Neuron (in vitro differentiated cells): ENCODE results near the gene AGPAT4.

ENCODE experiments used
- H2AFZ ChIP-seq: one replicate; pipeline ENCODE4 v1.6.1; 2013; ENCODE audit warnings: low read depth, mild to moderate bottlenecking, inconsistent platforms, low read length, moderate library complexity
- H3K27me3 ChIP-seq: one replicate; pipeline ENCODE4 v1.6.1; 2013; ENCODE audit warnings: low read length; ENCODE audit not compliant: insufficient read depth
- H3K36me3 ChIP-seq: one replicate; pipeline ENCODE4 v1.6.1; 2013; ENCODE audit warnings: low read length; ENCODE audit not compliant: insufficient read depth
- H3K4me1 ChIP-seq: one replicate; pipeline ENCODE4 v1.6.1; 2013; ENCODE audit warnings: low read length; ENCODE audit not compliant: insufficient read depth
- H3K4me3 ChIP-seq: 2 replicates; pipeline ENCODE4 v1.5.1; 2013; ENCODE audit warnings: mild to moderate bottlenecking, low read length, moderate library complexity
- H3K9me3 ChIP-seq: one replicate; pipeline ENCODE4 v1.6.1; 2013; ENCODE audit warnings: low read length

Gene AGPAT4

DNA sequence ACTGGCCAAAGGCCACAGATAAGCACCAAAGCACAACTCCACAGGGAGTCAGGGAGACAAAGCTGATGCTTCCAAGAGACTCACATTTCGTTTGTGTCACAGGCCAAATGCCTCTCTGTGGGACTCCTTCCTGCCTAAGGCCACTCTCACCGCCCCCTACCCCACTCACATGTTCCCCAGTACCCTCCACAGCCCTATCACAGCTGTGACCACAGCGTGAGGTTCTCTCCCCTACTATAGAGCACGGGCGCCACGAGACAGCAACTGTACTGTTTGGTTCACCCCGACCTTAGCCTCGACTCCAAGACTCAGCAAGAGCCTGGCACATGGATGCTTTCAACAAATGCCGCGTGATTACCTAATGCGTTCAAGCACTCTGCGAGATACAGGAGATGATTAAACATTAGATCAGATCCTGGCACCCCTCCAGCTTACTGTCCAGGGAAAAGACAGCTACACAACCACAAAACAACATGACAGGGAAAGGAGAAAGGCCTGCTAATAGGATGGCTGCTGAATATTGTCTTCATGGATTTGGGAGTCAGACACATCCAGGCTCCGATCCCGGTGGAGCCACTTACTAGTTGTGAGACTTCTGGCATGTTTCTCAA is 105.5 kb downstream of the AGPAT4 start:
- Histone ChIP-seq H3K4me3 (no peak overlapping the region), H3K36me3 (peaks cover 31% of the 10 kb centered on the region), H3K9me3 (peaks cover 5% of the 10 kb centered on the region), H3K27me3 (no peaks in the 10 kb centered on the region), H2AFZ (no peak overlapping the region), H3K4me1 (peaks cover 6% of the 10 kb centered on the region)

DNA sequence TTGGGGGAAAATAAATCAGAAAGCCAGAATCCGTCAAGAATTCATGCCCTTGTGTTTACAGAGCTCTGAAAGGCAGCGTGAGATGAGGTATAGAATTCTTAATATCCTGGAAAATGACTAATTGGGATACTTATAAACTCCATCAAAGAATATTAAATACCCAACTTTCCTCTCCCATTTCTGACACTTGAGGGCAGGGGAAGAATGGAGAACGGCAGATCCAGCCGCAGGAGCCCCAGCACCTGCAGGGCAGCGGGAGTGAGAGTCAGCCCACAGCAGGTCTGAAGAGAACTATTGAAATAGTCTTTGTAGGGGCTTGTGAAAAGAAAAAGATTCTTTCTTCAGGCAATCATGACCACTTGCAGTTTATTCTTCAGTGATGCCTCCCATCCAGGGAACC is 107.2 kb downstream of the AGPAT4 start:
- Histone ChIP-seq H3K9me3 (peaks cover 4% of the 10 kb centered on the region), H3K27me3 (no peaks in the 10 kb centered on the region), H3K4me3 (no peak overlapping the region), H3K36me3 (peaks cover 47% of the 10 kb centered on the region), H2AFZ (no peak overlapping the region), H3K4me1 (peaks cover 6% of the 10 kb centered on the region)

GRCh38 chr6:161166176-161166575 is 107.7 kb downstream of the AGPAT4 start:
- no peaks in the 10 kb centered on the region for H3K27me3 ChIP-seq
- peaks cover 52% of the 10 kb centered on the region for H3K36me3 ChIP-seq

DNA sequence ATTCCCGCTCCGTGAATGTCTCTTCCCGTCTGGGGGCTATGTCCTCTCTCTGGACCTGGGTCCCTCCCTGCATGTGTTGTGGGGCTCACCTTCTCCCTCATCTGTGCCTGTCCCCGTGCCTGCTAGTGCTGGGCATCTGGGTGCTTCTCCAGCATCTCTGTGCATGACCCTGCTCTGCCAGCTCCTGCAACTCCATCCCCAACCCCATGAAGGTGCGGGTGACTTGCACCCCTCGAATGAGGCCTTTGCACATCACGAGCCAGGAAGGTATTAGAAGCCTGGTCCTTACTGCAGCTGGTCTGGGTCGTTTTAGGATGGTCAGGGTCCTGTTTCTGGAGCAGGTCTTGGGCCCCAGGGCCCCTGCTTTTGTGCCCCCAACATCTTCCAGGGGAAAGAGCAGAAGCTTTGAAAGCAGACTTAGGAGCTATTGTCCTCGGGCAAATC is 109.7 kb downstream of the AGPAT4 start:
- Histone ChIP-seq H3K9me3 (peaks cover 11% of the 10 kb centered on the region), H2AFZ (no peak overlapping the region), H3K36me3 (peaks cover 64% of the 10 kb centered on the region), H3K27me3 (no peaks in the 10 kb centered on the region), H3K4me1 (peaks cover 4% of the 10 kb centered on the region), H3K4me3 (no peak overlapping the region)

More at GRCh38 chr6:161166176-161166575, 107.7 kb downstream of the AGPAT4 start:
- no peak overlapping the region for H3K4me3 ChIP-seq
- peaks cover 8% of the 10 kb centered on the region for H3K9me3 ChIP-seq
- no peak overlapping the region for H2AFZ ChIP-seq
- peaks cover 6% of the 10 kb centered on the region for H3K4me1 ChIP-seq

DNA sequence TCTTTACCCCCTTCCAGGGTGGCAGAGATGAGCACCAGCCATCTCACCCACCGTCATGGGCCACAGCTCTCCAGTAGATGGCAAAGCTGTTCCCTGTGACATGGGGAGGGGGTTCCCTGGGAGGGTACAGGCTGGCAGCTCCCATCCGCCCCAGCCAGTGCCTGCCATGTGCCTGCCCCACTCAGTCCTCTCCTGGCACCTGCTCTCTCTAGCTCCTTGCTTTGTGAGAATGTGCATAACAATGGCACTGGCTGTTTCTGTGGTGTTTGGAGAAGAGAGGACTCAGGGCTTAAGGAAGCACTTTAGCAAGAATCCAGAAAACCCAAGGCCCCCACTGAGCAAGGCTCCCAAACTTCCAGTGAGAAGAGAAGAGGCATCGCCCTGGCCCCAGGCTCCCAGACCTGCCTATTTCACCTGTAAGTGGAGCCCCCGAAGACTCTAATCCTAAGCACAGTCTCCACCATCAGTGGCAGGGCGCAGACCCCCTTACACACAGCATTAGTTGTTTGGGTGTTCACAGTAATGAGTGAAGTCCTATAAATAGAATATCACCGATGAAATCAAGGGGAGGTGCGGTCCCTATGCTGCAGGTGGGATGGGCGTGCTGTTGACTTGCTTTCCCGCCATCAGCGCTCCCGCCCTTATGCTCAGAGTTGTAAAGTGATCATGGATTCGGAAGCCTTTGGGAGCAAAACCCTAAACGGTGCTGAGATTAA is 110.2 kb downstream of the AGPAT4 start:
- H3K27me3 ChIP-seq, result no peaks in the 10 kb centered on the region
- no peak overlapping the region for H3K4me3 ChIP-seq
- H3K36me3 ChIP-seq, result peaks cover 69% of the 10 kb centered on the region
- H3K4me1 ChIP-seq, result peaks cover under 1% of the 10 kb centered on the region
- H3K9me3 ChIP-seq, result peaks cover 11% of the 10 kb centered on the region
- H2AFZ ChIP-seq, result no peak overlapping the region

GRCh38 chr6:161162722-161163121 is 111.1 kb downstream of the AGPAT4 start:
- H3K4me3 ChIP-seq, result no peak overlapping the region
- peaks cover 11% of the 10 kb centered on the region for H3K9me3 ChIP-seq
- H3K4me1 ChIP-seq, result no peaks in the 10 kb centered on the region
- H3K27me3 ChIP-seq, result no peaks in the 10 kb centered on the region
- peaks cover 78% of the 10 kb centered on the region for H3K36me3 ChIP-seq
- H2AFZ ChIP-seq, result no peak overlapping the region

GRCh38 chr6:161161889-161162624 is 111.8 kb downstream of the AGPAT4 start:
- Histone ChIP-seq H3K4me3 (no peak overlapping the region), H2AFZ (no peak overlapping the region), H3K9me3 (peaks cover 10% of the 10 kb centered on the region), H3K36me3 (peaks cover 80% of the 10 kb centered on the region), H3K27me3 (no peaks in the 10 kb centered on the region), H3K4me1 (no peaks in the 10 kb centered on the region)

- Histone ChIP-seq H3K36me3 (peaks cover 77% of the 10 kb centered on the region), H3K4me3 (no peak overlapping the region), H3K27me3 (no peaks in the 10 kb centered on the region), H2AFZ (no peak overlapping the region), H3K4me1 (no peaks in the 10 kb centered on the region), H3K9me3 (peaks cover 10% of the 10 kb centered on the region)
Measured at GRCh38 chr6:161161121-161161520, 112.7 kb downstream of the AGPAT4 start.

DNA sequence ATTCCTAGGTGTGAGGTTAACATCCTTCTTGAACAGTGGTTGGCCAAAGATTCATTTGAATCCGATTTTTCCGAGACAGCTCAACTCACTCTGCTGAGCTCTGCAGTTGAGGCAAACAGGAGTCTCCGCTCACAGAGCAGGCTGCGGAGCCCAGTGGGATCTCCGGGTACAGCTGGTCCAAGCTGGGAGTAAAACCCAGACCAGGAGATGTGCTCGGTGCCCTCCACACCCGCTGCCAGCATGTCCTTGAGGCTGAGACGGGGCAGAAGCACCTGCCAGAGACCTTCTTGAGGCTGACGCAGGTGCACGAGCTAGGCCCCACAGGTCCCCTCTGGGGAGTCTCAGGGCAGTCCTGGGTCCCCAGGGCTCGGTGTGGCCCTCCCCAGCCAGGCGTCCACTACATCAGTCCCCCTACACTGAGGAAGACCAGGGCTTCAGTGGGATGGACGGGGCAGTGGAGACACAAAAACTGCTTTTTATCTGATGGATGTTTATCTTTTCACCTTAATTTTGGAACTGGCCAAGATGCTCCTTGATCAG is 119.0 kb downstream of the AGPAT4 start:
- Histone ChIP-seq H3K9me3 (no peaks in the 10 kb centered on the region), H3K4me3 (no peak overlapping the region), H3K4me1 (no peaks in the 10 kb centered on the region), H2AFZ (no peak overlapping the region), H3K36me3 (peaks cover 71% of the 10 kb centered on the region), H3K27me3 (no peaks in the 10 kb centered on the region)

DNA sequence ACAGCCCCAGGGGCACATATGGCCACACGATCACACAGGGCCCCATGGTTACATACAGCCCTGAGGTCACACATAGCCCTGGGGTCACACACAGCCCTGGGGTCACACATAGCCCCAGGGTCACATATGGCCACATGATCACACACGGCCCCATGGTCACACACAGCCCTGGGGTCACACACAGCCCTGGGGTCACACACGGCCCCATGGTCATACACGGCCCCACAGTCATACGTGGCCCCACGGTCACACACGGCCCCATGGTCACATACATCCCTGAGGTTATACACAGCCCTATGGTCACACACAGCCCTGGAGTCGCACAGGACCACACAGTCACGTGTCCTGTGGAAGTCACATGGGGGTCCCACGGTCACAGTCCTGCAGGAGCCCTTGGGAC is 120.1 kb downstream of the AGPAT4 start:
- Histone ChIP-seq H3K9me3 (no peaks in the 10 kb centered on the region), H3K4me1 (no peaks in the 10 kb centered on the region), H3K27me3 (no peaks in the 10 kb centered on the region), H2AFZ (no peak overlapping the region), H3K36me3 (peaks cover 70% of the 10 kb centered on the region), H3K4me3 (no peak overlapping the region)

DNA sequence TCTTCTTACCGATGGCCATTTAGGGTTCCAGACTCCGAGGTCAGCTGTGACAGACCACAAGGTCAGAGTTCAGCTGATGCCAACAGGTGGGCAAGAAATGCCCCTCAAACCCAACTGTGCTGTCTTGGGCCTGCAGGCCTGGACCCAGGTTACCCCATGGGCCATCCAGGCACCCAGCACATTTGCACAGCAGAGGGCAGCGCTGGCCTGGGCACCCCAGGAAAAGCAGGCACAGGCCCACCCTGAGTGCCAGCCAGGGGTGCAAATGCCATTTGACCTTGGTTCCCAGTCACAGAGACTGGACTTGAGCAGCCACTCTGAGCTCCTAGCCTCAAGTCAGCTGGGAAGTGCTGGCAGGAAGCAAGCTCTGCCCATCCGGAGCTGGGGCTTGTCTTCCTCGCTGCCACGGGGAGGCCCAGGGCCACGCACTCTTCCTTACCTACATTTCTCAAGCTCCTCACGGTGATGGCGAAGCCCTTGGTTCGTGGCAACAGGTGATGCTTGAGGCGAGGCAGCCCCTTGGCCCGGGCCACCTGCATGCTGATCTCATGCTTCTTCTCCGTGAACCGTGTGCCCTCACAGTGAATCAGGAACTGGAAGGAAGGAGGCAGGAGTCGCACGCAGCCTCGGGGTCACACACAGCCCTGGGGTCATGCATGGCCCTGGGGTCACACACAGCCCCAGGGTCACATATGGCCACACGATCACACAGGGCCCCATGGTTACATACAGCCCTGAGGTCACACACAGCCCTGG is 120.8 kb downstream of the AGPAT4 start:
- peaks cover 70% of the 10 kb centered on the region for H3K36me3 ChIP-seq
- H2AFZ ChIP-seq, result no peak overlapping the region
- H3K4me1 ChIP-seq, result no peaks in the 10 kb centered on the region
- no peaks in the 10 kb centered on the region for H3K27me3 ChIP-seq
- H3K4me3 ChIP-seq, result no peak overlapping the region
- H3K9me3 ChIP-seq, result no peaks in the 10 kb centered on the region

GRCh38 chr6:161152527-161152862 is 121.4 kb downstream of the AGPAT4 start:
- Histone ChIP-seq H3K9me3 (peaks cover 1% of the 10 kb centered on the region), H3K36me3 (peaks cover 70% of the 10 kb centered on the region), H3K4me1 (no peaks in the 10 kb centered on the region), H2AFZ (no peak overlapping the region), H3K4me3 (no peak overlapping the region), H3K27me3 (no peaks in the 10 kb centered on the region)
